Adrenal gland (tissue), 5 donors: Measurements from ENCODE around the gene ILK.

Experiments used
- CTCF ChIP-seq, 6 experiments: fragments of 450-650 bp in 4 of 6; fragments of 200-600 bp in 2 of 6; sonication (generic) in 1 of 6; IDR thresholded peaks; 1 replicate in 5 of 6; 2 replicates in 1 of 6; pipeline versions ENCODE4 v1.5.1 to v1.8.0; 2016 to 2021; ENCODE audit warnings: antibody characterized with exemption in 6 of 6, mild to moderate bottlenecking in 2 of 6, moderate library complexity in 1 of 6
- POLR2A ChIP-seq, 2 donors: fragments of 450-650 bp; IDR thresholded peaks; one replicate each; pipeline ENCODE4 v1.6.1; 2017; ENCODE audit warnings: antibody characterized with exemption in 2 of 2, mild to moderate bottlenecking in 2 of 2, moderate library complexity in 1 of 2
- donor health status: DM: no; HTN: no; CAD: no.

DNA sequence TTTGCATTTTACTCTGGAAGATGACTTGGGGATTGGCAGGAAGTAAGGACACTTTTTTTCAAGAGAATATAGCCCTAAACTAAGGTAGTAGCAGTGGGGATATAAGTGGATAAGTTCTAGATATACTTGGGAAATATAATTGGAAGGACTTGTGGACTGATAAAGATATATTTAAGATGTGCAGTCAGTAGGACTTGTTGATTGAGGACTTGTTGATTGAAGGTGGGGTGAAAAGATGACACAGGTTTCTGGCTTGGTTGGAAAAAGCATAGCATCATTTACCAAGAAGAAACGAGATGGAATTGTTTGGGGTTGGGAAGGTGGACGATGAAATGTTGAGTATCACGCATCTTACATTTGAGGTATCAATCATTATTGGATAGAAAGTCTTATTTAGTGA lies 9.9 kb downstream of the ILK start:
- TF ChIP-seq CTCF (IDR thresholded peaks at IDR 0.05) (no peak), POLR2A (IDR thresholded peaks at IDR 0.05) (no peak)
